Activated T-cell treated with anti-CD3 and anti-CD28 coated beads, Interleukin-2, amount 50 U/mL, for 1 hour (primary cell): ENCODE measurements around the gene CLDN4.
"Not testable (repeated sequence)": the region's sequence is repeated elsewhere in the genome, so short reads cannot be mapped to it uniquely, and the experiment has no call there.

Experiments
- DNase-seq: peaks from one replicate; pipeline ENCODE4 v3.0.0-alpha.2; 2020

The CLDN4 gene

DNA sequence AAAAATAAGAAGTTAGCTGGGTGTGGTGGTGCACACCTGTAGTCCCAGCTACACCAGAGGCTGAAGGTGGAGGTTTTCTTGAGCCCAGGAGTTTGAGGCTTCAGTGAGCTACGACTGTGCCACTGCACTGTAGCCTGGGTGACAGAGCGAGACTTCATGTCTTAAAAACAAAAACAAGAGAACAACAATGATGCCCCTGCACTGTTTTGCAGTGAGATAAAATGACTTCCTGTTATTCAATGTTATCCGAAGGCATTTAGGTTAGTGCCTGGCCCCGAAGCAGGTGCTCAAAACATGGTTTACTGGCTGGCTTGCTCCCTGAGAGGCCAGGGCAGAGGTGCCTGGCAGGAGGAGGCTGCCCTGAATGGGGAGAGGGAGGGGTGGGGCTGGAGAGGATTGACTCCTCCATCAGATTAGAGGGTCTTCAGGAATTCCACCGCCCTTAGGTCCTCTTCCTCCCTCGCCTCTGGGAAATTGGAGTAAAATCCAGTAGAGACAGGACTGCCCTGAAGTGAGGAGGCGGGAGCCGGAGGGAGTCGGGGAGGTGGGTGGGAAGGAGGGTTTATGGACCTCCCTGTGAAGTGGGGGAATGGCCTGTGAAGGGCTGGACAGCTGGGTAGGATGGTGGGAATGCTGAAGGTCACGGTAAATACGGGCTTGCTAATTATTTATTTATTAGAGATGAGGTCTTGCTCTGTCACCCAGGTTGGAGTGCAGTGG is 6.8 kb upstream of the CLDN4 start:
- DNase-seq: no peak

DNA sequence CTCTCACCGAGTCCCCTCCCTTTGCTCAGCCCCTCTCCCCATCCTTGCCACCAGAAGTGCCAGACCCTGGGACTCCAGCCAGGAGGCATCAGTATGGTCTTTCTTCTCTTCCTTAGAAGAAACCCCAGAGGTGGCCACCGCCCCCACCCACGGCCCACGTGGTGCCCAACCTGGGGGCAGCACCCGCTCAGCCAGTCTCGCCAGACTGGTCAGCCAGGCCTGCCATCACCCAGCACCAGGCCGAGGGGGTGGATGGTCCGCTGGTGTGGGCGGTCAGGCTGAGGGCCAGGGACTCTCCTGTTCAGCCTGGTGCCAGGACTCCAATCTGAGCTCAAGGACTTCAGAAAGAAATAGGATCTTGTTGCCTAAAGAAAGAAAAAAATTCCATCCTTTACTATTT is 5.8 kb upstream of the CLDN4 start:
- no peak for DNase-seq

DNA sequence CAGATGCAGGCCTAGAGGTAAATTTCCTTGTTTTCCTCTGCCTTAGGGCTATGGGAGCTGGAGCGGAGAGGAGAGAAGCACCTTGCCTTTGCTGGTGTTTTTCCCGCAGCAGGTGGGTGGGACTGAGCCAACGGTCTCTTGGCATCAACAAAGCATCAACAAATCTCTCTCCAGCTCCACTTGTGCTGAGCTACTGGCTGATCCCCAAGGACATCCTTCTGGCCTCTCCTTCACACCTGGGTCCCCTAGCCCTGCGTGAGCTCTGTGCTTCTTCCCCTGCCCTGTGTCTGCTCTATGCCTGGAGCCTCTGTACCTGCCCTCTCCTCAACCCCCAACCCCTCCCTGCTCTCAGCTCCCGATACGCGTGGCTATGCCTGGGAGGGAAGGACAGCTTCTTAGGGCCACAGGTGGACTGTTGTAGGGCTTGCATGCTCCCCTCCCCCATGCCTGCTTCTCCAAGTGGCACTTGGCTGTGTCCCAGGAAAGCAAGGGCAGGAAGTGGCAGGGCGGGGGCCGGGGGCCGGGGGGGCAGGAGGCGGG is 3.2 kb upstream of the CLDN4 start:
- no peak for DNase-seq

DNA sequence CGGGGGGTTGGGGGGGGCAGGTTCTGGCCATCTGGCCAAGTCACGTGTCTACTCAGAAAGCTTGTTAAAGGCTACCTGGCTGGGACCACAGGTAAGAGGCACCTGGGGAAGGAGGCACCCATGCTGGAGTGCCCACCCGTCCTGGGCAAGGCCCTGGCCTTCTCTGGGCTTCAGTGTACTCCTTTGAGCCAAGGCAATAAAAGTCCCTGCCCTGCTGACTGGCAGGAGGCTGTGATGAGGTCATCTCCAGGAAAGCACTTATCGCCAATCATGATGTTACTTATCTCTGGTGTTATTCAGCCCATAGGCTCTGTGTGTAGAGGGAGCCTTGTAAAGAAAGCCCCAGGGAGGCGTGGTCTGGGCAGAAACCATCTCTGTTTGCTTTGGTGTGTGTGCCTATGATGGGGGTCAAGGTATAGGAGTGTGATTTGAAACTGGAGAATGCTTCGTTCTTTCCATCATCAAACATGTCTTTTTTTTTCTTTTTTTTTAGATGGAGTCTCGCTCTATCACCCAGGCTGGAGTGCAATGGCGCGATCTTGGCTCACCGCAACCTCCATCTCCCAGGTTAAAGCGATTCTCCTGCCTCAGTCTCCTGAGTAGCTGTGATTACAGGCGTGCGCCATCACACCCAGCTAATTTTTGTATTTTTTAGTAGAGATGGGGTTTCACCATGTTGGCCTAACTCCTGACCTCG is 2.5 kb upstream of the CLDN4 start:
- DNase-seq: no peak

DNA sequence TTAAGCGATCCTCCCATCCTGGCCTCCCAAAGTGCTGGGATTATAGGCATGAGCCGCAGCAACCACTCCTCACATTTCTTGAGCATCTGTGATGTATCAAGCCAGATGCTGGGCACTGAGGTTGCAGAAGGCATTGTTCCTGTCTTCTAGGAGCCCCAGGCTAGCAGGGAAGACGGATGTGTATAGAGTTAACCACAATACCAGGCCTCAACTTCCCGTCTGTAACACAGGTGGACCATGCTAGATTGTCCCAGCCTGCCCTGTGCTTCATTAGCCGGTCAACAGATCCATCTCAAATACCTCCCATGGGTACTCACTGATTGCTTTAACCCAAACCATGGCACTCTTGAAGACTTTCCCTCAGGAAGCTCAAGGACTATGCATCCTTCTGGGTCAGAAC is 1.8 kb upstream of the CLDN4 start:
- no peak for DNase-seq

DNA sequence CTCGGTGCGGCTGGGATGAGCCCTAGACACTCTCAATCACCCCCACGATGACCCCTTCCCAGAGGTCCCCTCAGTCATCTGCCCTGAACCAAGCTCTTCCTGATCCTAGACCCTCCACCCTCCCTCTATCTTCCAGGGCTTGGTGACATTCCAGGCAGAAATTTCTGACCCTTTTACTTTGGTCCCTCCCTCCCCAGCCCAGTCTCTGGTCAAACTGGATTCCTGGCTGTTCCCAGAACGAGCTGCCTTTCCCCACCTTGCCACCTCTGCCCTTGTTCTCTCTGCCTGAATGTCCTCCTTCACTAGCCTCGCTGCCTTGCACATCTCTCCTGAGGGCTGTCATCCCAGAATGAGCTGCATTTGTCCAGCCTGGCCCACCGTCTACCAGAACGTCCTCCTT is 1.3 kb upstream of the CLDN4 start:
- no peak for DNase-seq

DNA sequence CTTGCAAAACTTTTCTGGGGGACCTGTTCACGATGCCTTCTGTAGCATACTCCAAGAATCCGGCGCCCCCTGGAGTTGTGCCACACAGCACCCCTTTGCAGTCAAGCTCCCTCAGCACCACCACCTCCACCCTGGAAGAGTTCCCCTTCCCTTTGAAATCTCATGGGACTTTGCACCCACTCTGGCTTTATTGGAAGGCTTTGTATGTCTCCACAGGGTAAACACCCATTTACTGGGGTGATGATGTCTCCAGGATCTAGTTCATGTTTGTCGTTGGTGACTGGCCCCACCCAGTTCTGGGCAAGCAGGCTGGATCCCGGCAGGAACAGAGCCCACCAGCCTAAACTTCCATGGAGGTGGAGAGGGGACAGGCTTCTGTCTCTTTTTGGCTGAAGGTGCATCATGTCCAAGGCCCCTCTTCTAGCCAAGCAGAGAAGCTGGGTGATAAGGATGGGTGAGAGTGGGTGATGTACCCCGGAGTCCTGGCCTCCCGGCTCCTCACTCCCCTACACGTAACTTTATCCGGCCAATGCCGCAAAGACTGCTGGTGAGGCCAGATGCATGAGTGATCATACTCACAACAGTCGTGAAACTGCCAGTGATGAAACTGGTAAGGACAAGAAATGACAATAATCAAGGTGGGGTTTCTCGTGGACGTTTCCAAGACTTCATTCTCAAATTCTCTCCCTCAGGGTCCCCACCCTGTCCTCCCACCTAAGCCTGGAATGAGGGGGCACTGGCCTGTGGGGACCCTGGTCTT is 695 bp upstream of the CLDN4 start:
- no peak for DNase-seq

DNA sequence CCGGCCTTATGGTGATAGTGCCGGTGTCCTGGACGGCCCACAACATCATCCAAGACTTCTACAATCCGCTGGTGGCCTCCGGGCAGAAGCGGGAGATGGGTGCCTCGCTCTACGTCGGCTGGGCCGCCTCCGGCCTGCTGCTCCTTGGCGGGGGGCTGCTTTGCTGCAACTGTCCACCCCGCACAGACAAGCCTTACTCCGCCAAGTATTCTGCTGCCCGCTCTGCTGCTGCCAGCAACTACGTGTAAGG is 713 bp downstream of the CLDN4 start:
- no peak for DNase-seq

DNA sequence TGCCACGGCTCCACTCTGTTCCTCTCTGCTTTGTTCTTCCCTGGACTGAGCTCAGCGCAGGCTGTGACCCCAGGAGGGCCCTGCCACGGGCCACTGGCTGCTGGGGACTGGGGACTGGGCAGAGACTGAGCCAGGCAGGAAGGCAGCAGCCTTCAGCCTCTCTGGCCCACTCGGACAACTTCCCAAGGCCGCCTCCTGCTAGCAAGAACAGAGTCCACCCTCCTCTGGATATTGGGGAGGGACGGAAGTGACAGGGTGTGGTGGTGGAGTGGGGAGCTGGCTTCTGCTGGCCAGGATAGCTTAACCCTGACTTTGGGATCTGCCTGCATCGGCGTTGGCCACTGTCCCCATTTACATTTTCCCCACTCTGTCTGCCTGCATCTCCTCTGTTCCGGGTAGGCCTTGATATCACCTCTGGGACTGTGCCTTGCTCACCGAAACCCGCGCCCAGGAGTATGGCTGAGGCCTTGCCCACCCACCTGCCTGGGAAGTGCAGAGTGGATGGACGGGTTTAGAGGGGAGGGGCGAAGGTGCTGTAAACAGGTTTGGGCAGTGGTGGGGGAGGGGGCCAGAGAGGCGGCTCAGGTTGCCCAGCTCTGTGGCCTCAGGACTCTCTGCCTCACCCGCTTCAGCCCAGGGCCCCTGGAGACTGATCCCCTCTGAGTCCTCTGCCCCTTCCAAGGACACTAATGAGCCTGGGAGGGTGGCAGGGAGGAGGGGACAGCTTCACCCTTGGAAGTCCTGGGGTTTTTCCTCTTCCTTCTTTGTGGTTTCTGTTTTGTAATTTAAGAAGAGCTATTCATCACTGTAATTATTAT is 1.2 kb downstream of the CLDN4 start:
- DNase-seq: no peak

DNA sequence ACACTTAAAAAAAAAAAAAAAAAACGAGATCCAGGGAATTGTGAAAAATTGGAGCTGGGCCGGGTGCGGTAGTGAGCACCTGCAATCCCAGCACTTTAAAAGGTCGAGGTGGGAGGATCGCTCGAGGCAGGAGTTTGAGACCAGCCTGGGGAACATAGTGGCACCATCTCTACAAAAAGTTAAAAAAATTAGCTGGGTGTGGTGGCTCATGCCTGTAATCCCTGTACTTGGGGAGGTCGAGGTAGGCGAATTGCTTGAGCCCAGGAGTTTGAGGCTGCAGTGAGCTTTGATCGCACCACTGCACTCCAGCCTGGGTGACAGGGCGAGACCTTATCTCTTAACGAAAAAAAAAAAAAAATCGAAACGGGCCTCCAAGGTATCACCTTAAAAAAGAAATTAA is 2.0 kb downstream of the CLDN4 start:
- DNase-seq: no peak

DNA sequence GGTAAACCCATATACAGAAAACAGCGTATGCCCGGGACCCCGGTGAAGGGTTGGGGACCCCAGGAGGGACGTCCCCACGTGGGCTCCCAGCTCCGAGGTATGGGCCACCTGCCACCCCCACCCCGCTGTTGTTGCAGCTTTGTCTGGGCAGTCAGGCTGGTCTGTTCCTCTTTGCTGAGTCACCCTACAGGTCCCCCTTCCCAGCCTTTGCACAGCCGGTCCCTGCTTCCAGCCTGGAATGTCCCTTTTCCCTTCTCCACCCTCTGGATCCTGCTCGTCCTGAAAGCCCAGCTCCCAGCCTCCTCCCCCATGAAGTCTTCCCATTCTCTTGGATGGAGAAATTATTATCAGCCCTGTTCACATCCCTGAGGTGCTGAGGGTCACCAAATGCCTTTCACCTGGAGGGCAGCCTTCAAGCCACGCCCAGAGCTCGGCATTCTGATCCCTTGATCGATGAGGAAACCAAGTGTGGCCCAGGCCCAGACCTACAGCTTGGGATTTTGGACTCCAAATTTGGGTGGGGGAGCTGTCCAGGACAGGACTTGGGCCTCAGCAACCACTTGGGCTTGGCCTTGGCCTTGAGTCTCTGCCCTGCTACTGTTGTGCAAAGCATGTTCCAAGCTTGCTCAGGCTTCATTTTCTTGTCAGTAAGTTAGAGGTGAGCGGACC is 2.6 kb downstream of the CLDN4 start:
- no peak for DNase-seq

DNA sequence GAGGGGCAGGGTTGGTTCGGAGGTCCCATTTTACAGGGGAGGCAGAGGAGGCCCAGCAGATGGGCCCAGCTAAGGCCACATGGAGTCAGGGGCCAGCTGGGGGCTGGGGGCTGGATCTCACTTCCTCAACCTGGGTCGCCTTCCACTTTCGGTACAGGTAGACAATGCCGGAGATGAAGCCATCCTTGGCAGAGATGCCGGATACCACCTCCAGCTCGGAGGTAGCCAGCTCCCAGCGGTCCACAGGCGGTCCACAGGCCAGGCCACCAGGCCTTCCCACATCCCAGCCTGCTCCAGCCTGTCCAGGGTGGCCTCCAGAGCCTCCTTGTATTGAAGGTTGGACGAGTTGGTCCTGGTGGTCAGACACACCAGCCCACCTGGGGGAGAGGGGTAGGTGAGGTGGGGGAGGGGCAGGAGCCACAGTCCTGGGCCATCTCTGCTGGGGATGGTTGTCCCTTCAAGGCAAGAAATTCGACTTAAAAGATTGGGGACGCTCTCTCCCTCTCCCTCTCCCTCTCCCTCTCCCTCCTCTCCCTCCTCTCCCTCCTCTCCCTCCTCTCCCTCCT is 3.9 kb downstream of the CLDN4 start:
- no peak for DNase-seq

DNA sequence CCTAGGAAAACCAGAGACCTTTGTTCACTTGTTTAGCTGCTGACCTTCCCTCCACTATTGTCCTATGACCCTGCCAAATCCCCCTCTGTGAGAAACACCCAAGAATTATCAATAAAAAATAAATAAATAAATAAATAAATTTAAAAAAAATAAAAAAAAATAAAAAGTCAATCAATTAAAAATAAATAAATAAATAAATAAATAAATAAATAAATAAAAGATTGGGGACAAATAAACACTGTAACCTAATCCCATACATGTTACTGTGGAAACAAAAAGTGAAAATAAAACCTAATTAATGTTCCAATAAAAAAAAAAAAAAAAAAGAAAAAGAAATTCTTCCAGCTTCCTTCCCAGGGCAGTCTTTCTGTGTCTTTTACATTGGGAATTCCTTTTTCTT is 6.4 kb downstream of the CLDN4 start:
- DNase-seq: not testable (repeated sequence)

DNA sequence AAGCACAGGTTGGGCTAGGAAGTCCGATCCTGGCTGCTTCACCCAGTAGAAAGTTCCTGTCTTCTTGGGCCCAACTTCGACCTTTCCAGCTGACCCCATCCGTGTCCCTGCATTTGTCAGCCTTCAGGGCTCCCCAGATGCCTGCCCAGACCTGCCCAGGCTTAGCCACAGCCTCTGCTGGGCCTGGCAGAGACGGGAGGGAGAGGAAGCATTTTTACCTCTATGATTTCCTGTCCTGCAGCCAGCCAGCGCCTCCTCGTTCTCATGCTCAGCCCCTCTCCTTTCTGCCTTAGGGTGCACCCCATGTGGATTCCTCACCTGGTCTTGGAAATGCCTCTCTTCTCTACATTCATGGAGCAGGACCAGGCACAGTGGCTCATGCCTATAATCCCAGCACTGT is 7.8 kb downstream of the CLDN4 start:
- DNase-seq: no peak

DNA sequence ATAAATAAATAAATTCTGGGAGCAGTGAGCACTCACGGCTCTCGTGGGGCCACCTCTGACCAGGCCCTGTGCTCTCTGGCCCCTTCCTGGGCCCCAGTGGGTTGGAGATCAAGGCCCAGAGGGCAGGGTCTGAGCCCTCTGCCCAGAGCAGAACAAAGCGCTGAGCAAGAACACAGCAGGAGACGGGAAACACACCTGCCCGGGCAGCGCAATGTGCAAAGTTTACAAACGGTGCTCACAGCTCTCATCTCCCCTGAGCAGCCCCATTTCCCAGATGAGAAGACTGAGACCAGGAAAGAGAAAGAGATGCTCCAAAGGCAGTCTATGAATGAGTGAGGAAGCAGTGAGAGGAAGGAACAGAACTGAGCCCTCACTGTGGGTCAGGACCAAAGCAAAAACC is 8.5 kb downstream of the CLDN4 start:
- DNase-seq: no peak

DNA sequence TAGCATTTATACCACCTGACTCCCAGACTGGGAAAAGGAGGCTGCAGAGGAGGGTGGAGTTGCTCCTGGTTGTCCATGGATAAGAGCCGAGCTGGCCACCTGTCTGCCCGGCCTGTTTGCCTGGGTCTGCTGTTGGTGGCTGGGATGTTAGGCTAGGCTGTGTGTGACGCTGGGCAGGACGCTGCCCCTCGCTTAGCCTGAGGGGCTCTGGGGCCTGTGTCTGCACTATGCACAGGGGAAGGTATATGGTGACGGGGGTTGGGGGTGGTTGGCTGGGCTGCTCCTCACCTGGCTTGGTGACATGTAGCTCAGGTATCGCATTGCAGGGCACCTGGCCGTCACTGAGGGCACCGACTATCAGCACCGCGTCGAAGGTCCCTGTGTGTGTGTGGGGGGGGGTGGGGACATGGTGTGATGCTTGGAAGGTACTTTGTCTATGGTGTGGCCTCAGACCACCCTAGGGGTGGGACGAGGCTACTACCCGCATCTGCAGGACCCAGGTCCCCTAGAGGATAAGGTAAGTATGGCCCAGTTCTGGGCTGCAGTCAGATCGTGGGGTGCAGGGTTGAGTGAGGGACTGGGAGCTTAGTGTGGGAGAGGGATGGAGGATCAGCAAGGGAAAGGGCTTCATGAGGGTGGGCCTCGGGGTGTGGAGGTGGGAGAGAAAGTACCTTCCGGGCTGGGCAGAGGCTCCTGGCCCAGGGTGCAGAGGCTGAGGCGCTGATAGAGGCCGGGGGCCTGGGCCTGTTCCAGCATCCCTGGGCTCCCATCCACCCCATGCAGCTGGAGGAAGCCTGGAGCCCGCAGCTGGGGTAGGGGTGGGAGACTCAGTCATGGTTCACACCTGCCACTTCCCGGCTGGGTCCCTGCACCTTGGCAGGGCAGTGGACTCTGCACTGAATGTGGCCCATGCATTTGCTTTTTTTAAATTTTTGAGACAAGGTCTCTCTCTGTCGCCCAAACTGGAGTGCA is 9.2 kb downstream of the CLDN4 start:
- no peak for DNase-seq

DNA sequence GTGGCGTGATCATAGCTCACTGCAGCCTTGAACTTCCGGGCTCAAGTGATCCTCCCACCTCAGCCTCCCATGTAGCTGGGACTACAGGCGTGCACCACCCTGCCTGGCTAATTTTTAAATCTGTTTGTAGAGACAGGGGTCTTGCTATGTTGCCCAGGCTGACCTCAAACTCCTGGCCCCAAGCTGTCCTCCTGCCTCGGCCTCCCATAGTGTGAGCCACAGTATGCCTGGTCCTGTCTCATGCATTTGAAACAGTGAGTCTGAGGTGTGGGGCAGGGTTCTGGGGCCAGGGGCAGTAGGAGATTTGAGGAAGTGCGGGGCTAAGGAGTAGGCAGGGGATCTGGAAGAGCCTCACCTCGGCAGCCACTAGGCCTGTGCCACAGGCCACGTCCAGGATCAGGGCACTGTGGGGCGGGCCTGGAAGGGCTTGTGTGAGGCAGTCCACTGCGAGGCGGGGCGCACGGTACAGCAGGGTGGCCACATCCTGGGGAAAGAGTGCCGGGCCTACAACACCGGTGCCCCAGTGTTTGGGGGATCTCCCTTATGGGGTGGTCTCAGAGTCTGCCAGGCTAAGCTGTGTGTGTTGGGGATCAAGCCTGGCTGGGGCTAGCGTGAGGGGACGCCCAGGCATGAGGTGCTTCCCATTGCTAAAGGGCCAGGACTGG is 10.1 kb downstream of the CLDN4 start:
- DNase-seq: no peak

DNA sequence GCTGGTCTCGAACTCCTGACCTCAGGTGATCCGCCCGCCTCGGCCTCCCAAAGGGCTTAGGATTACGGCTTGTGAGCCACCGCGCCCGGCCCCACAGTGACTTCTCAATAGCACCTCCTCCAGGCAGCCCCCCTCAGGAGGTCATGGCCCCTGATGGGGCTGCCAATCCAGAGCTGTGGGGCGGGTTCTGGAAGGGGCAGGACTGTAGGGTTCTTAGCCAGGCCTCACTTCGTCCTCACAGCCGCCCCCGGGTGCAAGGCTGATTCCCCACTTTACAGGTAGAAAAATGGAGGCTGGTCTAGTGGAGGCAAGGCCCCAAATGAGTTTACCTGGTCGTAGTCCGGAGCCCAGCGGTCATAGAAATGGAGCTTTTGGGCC is 10.9 kb downstream of the CLDN4 start:
- DNase-seq: no peak

DNA sequence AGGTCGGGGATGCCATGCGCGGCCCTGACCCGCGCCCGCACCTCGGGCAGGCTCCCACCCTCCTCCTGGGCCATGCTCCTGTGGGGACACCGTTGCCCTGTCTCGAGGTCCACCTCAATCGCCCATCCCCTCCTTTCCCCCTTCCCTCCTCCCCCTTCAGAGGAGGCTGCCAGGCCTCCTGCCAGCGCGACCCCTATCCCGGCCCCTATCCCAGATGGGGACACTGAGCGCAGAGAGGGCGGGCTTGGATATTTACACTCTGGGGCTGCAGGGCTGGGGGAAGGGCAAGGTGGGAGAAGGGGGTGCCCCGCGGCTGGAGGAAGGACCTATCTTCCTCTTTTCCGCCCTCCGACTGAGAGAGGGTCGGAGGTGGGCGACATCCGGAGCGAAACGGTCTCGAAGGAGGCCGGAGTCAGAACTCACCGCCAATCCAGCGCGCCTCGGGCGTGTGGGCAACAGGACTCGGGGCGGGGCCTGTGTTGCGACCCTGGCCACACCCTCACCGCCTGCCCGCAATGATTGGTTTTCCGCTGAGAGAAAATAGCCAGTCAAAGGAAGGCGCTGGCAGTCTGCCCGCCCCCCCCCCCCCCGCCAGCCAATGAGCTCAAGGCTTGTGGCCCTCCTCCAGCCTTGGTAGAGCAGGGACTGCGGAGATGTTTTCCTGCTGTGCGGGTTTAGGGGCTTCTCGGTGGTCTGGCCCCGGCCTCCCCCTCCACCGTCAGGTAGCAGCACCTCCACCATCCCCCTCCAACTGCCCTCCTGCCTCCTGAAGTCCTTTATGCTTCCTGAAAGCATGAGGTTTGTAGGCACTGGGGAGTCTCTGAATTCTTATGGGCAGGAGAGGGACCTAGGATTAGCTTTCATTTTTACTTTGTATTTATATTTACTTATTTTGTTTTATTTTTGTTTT is 11.5 kb downstream of the CLDN4 start, which contains the start of gene METTL27:
METTL27 (minus strand) TSS at position 450 of the 910 bp plus-strand sequence; CDS start at position 74, 376 bp downstream.
- peak; percentile 88 for DNase-seq
